Posterior cingulate gyrus (tissue), 11 donors: ENCODE measurements around the gene IFNA5.

ENCODE experiments used
- DNase-seq, 10 donors: peaks; one replicate each; pipeline versions ENCODE4 v3.0.0 to v3.0.0-alpha.2; 2020 to 2021; ENCODE audit warnings: mixed read lengths in 3 of 10
- intact Hi-C: fragments of 100-400 bp; cut with DNase I; formaldehyde crosslinking; loops from one replicate; pipeline ENCODE4 v1.15.1; 2023

Gene IFNA5

DNA sequence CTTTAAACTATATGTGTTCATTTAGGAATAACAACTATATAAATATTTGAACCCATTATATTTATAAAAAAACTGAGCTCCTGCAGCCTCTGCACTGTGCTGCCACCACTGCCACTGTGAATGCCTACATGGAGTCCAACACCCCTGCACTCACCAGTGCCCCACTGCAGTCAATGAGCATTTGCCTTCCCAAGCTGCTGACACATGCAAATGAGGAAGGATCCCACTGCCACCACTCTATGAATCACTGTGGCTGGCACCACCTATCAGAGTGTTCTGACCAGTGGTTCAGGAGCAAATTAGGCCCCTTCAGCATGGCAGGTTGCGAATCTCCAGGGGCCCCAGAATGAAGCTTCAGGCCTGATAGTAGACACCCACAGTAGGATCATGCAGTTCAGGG, 9.1 kb downstream of the IFNA5 start:
- intact Hi-C loops = no loop called here
- DNase-seq = peak in 1 of 10 donors; percentile 20

DNA sequence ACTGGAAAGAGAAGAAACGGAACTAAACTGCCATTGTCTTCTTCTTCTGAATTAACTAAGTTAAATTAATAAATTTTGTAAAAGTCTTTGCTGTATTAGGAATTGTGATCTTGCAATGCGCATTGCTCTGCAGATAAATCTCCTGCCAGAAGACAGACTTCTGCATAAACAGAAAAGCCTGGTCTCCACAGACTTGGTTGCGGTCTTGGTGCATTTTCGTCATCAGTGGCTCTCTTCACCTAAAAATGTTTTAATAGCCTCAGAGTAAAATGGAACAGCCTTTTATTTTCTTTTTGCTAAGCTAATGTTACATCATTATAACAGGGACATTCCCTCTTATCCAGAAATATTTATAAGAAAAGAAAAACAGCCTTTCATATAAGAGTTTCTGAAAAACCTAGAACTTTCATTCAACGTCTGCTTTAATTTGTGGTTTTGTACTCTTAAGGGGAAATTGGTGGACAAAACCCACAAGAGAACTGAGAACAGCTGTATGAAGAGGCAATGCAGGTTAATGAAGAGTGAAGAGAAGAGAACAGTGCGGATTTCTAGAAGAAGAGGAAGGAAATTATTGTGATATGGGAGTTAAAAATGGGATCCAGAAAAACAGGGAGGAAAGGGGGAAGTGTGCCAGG, 10.1 kb downstream of the IFNA5 start:
- no peak for DNase-seq
- intact Hi-C loops = no loop called here

DNA sequence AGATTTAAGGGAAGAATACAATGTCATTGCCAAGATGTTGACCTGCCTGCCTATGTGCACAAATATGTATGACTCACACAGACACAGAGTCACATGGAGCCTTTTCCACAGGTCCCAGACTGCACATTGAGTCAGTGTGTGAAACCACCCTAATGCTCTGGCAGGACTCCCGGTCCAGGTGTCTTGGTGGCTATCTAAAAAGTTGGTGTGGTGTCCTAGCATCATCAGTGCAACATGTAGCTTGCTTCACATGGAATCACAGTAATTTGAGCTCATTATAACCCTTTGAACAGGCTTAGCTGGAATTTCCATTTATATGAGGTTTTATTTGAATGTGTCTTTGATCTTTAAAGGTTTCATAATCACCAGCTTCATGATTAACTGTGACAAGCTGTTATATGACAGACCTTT, 10.7 kb downstream of the IFNA5 start:
- intact Hi-C loops = no loop called here
- no peak for DNase-seq

DNA sequence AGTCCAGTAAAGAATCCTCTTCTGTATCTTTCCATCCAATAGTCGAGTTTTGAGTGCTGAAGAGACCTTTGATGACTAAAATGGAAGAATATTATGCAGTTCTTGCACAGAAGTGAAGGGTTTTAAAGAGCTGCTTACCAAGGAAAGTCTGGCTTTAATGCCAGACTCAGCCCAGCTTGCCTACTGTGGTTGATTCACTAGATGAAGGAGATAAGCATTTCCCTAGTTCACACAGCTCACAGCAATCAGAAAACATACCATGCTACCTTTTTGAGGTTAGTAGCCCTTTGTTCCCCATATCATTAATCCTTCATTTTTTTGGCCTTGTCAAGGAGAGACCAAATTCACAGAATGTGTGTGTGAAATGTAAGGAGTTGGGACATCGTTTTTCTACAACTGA, 15.3 kb downstream of the IFNA5 start:
- DNase-seq = no peak
- intact Hi-C loops = no loop called here

DNA sequence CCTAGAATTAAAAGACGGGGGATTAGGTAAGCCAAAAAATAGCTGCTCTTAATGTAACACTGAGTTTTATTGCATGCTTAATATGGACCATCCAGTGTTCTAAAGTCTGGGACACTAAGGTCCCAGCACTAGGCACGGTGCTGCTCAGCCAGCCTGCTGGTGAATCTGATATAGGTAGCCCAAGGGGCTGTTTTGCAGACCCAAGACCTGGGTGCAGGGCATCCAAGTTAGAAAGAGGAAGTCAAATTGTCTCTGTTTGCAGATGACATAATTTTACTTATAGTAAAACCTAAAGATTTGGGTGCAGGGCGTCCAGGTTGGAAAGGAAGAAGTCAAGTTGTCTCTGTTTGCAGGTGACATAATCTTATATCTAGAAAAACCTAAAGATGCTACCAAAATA, 17.8 kb downstream of the IFNA5 start:
- peak in 1 of 10 donors; percentile 51 for DNase-seq
- intact Hi-C loops = no loop called here

DNA sequence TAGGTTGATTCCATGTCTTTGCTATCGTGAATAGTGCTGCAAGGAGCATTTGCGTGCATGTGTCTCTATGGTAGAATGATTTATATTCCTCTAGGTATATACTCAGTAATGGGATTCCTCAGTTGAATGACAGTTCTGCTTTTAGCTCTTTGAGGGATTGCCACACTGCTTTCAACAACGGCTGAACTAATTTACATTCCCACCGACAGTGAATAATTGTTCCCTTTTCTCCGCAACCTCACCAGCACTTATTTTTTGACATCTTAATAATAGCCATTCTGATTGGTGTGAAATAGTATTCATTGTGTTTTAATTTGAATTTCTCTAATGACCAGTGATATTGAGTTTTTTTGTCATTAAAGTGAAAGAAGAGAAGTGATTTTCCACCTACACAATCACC, 18.5 kb downstream of the IFNA5 start:
- DNase-seq = no peak
- intact Hi-C loops = no loop called here

DNA sequence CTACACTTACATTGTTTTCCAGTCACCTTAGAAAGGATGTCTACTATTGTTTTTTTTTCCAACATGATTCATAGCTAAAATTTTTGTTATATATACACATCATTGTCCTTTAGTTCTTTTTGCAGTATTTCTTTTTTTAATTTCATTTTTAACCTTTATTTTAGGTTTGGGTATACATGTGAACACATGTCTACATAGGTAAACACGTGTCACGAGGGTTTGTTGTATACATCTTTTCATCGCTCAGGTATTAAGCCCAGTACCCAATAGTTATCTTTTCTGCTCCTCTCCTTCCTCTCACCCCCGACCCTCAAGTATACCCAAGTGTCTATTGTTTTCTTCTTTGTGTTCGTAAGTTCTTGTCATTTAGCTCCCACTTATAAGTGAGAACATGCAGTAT, 19.0 kb downstream of the IFNA5 start:
- intact Hi-C loops = no loop called here
- DNase-seq = no peak

DNA sequence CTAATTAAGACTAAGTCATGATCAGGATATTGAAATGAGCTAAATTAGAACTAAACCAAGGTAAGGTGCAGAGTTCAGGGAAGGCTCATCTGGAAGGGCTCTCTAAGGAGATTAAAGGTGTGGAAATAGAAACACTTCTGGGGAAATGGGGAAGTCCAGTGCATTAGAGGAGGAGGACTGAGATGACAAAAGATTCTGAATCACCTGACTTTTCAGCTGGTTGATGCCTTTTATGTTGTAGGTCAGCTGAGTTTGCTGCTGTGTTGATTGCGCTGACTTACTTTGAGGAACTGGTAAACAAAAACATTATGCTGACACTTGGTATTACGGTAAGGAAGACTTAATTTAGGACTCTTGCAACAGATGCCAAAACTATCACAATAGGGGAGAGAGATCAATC, 23.8 kb downstream of the IFNA5 start:
- intact Hi-C loops = no loop called here
- no peak for DNase-seq

DNA sequence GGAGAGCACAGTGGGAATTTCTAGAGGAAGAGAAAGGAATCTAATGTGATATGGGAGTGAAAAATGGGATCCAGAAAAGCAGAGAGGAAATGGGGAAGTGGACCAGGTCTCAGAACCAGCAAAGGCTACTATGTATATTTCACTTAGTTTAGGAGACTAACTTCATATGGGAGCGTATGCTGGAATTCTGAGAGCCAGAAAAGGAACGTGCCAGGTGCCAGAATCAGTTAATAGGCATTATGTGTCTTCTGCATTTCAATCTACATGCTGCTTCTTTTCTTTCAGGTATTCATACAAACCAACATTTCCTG, 36.8 kb downstream of the IFNA5 start:
- intact Hi-C loops = no loop called here
- DNase-seq = no peak

DNA sequence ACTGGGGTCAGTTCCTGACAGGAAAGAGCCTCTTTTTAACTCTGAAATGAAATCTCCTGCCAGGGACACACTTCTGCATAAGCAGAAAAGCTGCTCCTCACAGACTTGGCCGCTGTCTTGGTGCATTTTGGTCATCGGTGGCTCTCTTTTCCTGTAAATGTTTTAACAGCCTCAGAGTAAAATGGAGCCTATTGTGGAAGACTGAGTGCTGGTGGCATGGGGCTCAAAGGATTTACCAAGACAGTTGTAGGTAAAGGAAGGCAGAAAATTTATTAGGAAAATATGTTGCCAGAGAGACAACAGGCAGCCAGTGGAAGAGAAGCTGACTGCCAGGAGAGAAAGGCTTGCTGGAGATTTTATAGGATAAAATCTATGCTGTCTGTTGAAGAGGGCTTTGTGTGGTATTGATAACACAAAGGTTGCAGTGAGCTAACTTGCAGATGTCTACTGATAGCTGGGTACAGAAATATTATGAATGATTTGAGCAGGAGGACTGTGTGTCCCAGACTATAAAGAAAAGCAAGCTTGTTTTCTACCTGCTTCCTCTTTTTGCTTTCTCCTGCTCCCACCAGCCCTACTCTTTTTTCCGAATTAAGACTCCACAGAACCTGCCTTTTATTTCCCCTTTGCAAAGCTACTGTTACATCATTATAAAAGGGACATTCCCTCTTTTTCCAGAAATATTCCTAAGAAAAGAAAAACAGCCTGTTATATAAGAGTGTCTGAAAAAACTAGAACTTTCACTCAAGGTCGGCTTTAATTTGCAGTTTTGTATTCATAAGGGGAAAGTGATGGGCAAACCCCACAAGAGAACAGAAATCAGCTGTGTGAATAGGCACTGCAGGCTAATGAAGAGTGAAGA, 37.4 kb downstream of the IFNA5 start:
- intact Hi-C loops = no loop called here
- DNase-seq = peak in 1 of 10 donors; percentile 36

DNA sequence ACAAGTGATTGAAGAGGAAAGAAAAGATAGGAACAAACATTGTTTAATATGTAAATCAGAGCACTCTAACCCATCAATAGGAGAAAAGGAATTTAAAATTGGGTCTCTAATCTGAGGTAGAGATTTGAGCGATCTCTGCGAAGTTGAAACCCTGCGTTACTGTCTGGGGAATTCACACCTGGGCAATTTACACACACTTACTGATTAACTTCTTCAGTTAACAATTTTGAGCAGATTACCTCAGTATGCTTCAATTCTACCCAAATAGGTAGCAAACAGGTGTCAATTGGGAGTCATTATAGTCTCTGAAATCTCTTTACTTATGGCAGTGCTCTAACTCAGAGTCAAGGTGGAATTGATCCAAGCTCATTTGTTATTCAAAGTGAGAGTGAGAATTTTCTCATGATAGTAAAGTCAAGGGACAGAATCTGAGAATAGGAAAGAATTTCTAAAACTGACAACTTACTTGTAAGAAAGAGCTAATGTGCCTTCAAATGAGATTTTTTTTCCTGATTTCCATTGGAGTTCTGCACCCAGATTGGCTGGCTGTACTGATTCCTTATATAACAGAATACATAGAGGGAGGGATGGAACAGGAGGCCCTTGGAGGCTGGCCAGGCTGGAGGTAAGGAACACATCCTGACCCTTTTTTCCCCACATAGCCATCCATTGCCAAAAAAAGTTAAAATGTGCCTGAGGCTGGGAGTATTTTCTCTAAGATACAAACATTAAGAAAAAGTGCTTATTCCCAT, 38.2 kb downstream of the IFNA5 start:
- DNase-seq = no peak
- intact Hi-C loops = no loop called here

DNA sequence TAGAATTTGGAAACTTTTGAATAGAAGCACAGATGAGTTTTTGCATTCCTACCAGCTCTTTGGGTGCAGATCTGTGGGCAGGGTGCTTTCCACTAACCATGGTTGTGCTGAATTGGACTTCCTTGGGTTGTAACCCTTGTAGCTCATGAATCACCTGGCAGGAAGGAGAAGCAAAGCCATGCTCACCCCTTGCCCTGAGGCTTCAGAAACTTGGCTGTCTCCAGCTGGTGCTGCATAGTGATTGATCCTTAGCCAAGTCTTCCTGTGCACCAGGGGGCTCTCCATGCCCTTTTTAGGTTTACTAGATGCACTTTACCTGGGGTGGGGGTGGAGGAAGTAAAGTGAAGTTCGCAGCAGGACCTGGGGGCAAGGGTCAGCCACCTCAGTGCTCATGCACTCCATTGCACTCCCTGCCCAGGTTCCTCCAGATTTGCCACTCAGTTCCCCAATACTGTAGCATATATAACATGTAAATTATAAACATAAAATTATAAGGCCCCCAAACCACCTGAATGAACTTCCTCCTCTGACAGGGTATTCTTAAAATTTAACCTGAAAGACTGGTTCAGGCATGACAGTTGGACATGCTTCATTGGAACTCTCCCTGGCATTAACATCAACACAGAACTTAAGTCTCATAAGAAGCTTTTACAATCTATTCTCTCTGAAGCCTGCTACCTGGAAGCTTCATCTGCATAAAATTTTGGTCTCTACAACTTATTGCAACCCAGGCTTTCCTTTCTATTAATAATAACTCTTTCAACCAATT, 39.5 kb downstream of the IFNA5 start:
- peak in 1 of 10 donors; percentile 46 for DNase-seq
- intact Hi-C loops = no loop called here

DNA sequence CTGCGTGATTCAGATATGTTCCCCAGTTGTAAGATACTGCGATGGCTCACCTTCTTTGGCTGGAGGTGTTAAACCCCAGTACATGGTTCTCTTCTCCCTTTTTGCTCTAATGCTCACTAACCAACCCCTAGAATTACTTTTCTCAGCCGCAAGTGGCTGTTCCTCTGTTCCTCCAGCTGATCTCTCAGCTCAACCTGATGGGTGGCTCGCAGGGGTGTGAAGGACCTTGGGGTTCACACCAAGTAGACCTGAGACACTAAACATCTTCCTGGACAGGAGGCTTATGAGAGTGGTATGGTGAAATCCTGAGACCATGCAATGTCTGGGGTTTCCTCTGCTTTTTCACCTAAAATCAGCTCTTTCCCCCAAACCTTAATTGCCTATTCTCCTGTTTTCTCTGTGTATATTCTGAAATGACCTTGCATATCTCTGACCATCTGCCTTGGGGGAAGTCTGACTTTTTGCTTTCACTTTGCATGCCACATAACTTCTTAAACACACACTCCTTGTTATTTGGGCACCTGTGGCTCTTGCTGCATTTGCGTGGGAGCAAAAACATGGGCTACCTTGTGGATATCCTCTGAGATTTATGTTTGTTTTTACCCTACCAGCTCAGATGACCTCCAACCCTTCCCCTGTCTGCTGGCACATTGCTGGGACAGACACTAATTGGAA, 49.4 kb downstream of the IFNA5 start:
- intact Hi-C loops = no loop called here
- no peak for DNase-seq
